H1 (cell line): ENCODE data around the gene SLC25A22. TPM values are rescaled to one million over a fixed set of nuclear protein-coding genes. Genes with fewer than 3 reads are reported as not detected.

ENCODE experiments used
- EGR1 ChIP-seq: IDR thresholded peaks from 2 replicates; pipeline ENCODE4 v1.6.1; 2011; ENCODE audit warnings: low read depth, low read length, borderline replicate concordance
- FOSL1 ChIP-seq: IDR thresholded peaks from 2 replicates; pipeline ENCODE4 v1.6.1; 2011; ENCODE audit warnings: mild to moderate bottlenecking, low read depth, low read length, moderate library complexity; ENCODE audit not compliant: insufficient read depth
- GABPA ChIP-seq: IDR thresholded peaks from 2 replicates; pipeline ENCODE4 v1.6.1; 2011; ENCODE audit warnings: mild to moderate bottlenecking, low read length, moderate library complexity, borderline replicate concordance; ENCODE audit not compliant: insufficient read depth
- KDM4A ChIP-seq: IDR thresholded peaks from one replicate; pipeline ENCODE4 v1.7.1; 2012; ENCODE audit warnings: low read depth, mild to moderate bottlenecking, moderate library complexity, low read length, inconsistent platforms; ENCODE audit not compliant: severe bottlenecking
- KDM5A ChIP-seq: fragments of 200-600 bp; IDR thresholded peaks from 2 replicates; pipeline ENCODE4 v1.7.1; 2012; ENCODE audit warnings: mild to moderate bottlenecking, low read length, inconsistent platforms, mixed read lengths
- POLR2A ChIP-seq, 2 experiments: IDR thresholded peaks; 1 replicate in 1 of 2; 2 replicates in 1 of 2; pipeline ENCODE4 v1.6.1; 2011; ENCODE audit warnings: low read depth in 2 of 2, low read length in 2 of 2, mild to moderate bottlenecking in 2 of 2; ENCODE audit errors: control extremely low read depth in 1 of 2
- SUZ12 ChIP-seq: fragments of 200-600 bp; sonication (generic); IDR thresholded peaks from 2 replicates; pipeline ENCODE4 v1.6.1; 2012; ENCODE audit warnings: mild to moderate bottlenecking, inconsistent platforms, low read length, moderate library complexity, mixed read lengths
- TAF7 ChIP-seq: optimal IDR thresholded peaks from 2 replicates; pipeline ENCODE3; 2011; ENCODE audit warnings: low read depth, mild to moderate bottlenecking, inconsistent platforms, low read length, moderate library complexity, borderline replicate concordance
- polyA plus RNA-seq, 7 experiments: library from polyadenylated mRNA; depleted of rRNA in 3 of 7; stranded (reverse) in 5 of 7; unstranded in 2 of 7; fragments of >200 nt in 5 of 7; fragments of 200-250 nt in 2 of 7; gene quantifications; 1 replicate in 5 of 7; 2 replicates in 1 of 7; 4 replicates in 1 of 7; pipeline versions ENCODE4 v1.2.1 to v1.2.3, GENCODE V29; 2011 to 2013; ENCODE audit warnings: missing spikeins in 2 of 7, mixed read lengths in 2 of 7
- total RNA-seq: library from RNA; stranded (reverse); fragmentation: NEBNext Ultra II Directional; extraction: Animal tissue kit (Norgen Biotek cat#: 25700); gene quantifications from 2 replicates; pipeline ENCODE4 v1.2.1, GENCODE V29; 2021

SLC25A22 gene
- total and polyA plus RNA-seq, 2 of the 8 experiments (the other 6 are each of a cell fraction or from before 2014, with no cell fraction given): 31.5 to 48.0 TPM

GRCh38 chr11:834371-835316 is 36.6 kb upstream of the SLC25A22 start (continued):
- TF ChIP-seq GABPA (no peak), KDM5A (no peak), KDM4A (no peak), POLR2A (IDR thresholded peaks at IDR 0.05; ENCODE audit: control extremely low read depth in 1 of 2, low read depth in 2 of 2, low read length in 2 of 2) (no peak; a peak in 1 of 3 replicates), FOSL1 (no peak), TAF7 (no peak), EGR1 (no peak), SUZ12 (no peak)
